ENCODE results near the gene KCNQ1. TPM values are rescaled to one million over a fixed set of nuclear protein-coding genes. Genes with fewer than 3 reads are reported as not detected.
A peak's percentile ranks its signal among the peaks of the same experiment; 100 is the strongest.

The KCNQ1 gene
- total and polyA plus RNA-seq, 9 of the 15 experiments (the other 6 are each of a cell fraction or from before 2014, with no cell fraction given) = 0.44 TPM; not detected in 8

- no peak overlapping the region for H3K9ac ChIP-seq (ENCODE audit: insufficient read depth in 1 of 2, low read depth in 2 of 2, low read length in 2 of 2)
- FAIRE-seq (no peak), DNase-seq (ENCODE audit: extremely low read depth in 1 of 4, low spot score in 3 of 4) (peak in 2 of 4 experiments; percentile 5 to 8), ATAC-seq (no peak)
- WGBS (ENCODE audit: insufficient coverage, low coverage, missing lambda C conversion rate) = 34% methylated on average over 2 of the region's 2 CpGs
- H3K79me2 ChIP-seq (ENCODE audit: control insufficient read depth, insufficient read depth, low read length) = no peaks in the 10 kb centered on the region
- no peak overlapping the region for H2AFZ ChIP-seq (ENCODE audit: low read depth, low read length)
- H3K4me3 ChIP-seq = no peak overlapping the region
- intact Hi-C loops (cut with micrococcal nuclease) = no loop called here
- ChIA-PET POLR2A (no interaction called here), CTCF (ENCODE audit: low intra/inter-chr PET ratio) (no interaction called here)
- no peak overlapping the region for H3K27ac ChIP-seq (ENCODE audit: extremely low read depth, low read depth, low read length)
- no TSS peak for BruUV-seq (replicated peaks)
- in situ Hi-C loops (cut with MboI) = no loop called here
- no peaks in the 10 kb centered on the region for H3K36me3 ChIP-seq (ENCODE audit: control insufficient read depth, insufficient read depth, low read length)
- no peaks in the 10 kb centered on the region for H3K9me1 ChIP-seq (ENCODE audit: control insufficient read depth, insufficient read depth, low read length)
- H4K20me1 ChIP-seq (replicated peaks; ENCODE audit: control insufficient read depth, insufficient read depth, low read length) = no peaks in the 10 kb centered on the region
- no peaks in the 10 kb centered on the region for H3K4me1 ChIP-seq (replicated peaks in 1 of 2; ENCODE audit: control insufficient read depth in 2 of 2, insufficient read depth in 2 of 2, low read length in 2 of 2)
- TF ChIP-seq ZNF280B (CRISPR knock-in tag; IDR thresholded peaks at IDR 0.05) (peak; percentile 75; the same call in 1 of the 2 replicates), ERF (CRISPR knock-in tag; IDR thresholded peaks at IDR 0.05) (no peak), TRIM28 (IDR thresholded peaks at IDR 0.05) (peak; percentile 61; the same call in 1 of the 2 replicates), MBD1 (CRISPR knock-in tag; IDR thresholded peaks at IDR 0.05) (peak; percentile 24; the same call in 1 of the 2 replicates)
- H3K9me3 ChIP-seq (replicated peaks; ENCODE audit: control insufficient read depth, insufficient read depth, low read depth, low read length) = peaks cover 32% of the 10 kb centered on the region
- no peak overlapping the region for H3K4me2 ChIP-seq (ENCODE audit: insufficient read depth, low read length)
- H3K27me3 ChIP-seq (ENCODE audit: control insufficient read depth in 2 of 2, insufficient read depth in 2 of 2, low read length in 2 of 2) = no peaks in the 10 kb centered on the region
Observed at GRCh38 chr11:2649848-2650247, 205.0 kb downstream of the KCNQ1 start.
